ENCODE results near the gene ACY1.

The ACY1 gene

GRCh38 chr3:51995346-51996163, 12.2 kb downstream of the ACY1 start, which contains the start of gene RPL29 (continued):
- TF ChIP-seq ZNF518A (tag by site-specific recombination; conservative IDR thresholded peaks at IDR 0.05; ENCODE audit: low read depth) (peak; percentile 98), HOXC10 (CRISPR knock-in tag; IDR thresholded peaks at IDR 0.05) (peak; percentile 77; the same call in 1 of the 2 replicates), ZEB2 (tag by site-specific recombination; IDR thresholded peaks at IDR 0.05) (peak; percentile 77), ZNF404 (tag by site-specific recombination; IDR thresholded peaks at IDR 0.05) (no peak), SP7 (tag by site-specific recombination; IDR thresholded peaks at IDR 0.05) (peak; percentile 89), ZNF146 (tag by site-specific recombination; IDR thresholded peaks at IDR 0.05) (peak; percentile 40; the same call in 1 of the 2 replicates), SP2 (tag by site-specific recombination; IDR thresholded peaks at IDR 0.05) (peak; percentile 76), ZNF426 (tag by site-specific recombination; IDR thresholded peaks at IDR 0.05) (no peak), ZFP37 (tag by site-specific recombination; IDR thresholded peaks at IDR 0.05) (peak; percentile 86), ZSCAN16 (tag by site-specific recombination; IDR thresholded peaks at IDR 0.05) (no peak), TSHZ1 (tag by site-specific recombination; IDR thresholded peaks at IDR 0.05; ENCODE audit: borderline replicate concordance) (no peak), ZNF362 (tag by site-specific recombination; IDR thresholded peaks at IDR 0.05) (no peak), ZNF624 (tag by site-specific recombination; IDR thresholded peaks at IDR 0.05) (no peak), OVOL3 (tag by site-specific recombination; IDR thresholded peaks at IDR 0.05) (peak; percentile 67; the same call in 1 of the 2 replicates), ZFP69B (tag by site-specific recombination; IDR thresholded peaks at IDR 0.05) (peak; percentile 76; the same call in 1 of the 2 replicates), ZSCAN18 (tag by site-specific recombination; IDR thresholded peaks at IDR 0.05) (no peak), FEZF1 (tag by site-specific recombination; IDR thresholded peaks at IDR 0.05) (no peak), ZNF548 (tag by site-specific recombination; IDR thresholded peaks at IDR 0.05) (no peak; the same call in 1 of the 2 replicates), ZSCAN30 (tag by site-specific recombination; IDR thresholded peaks at IDR 0.05) (peak; percentile 78; the same call in 1 of the 2 replicates), OSR2 (tag by site-specific recombination; IDR thresholded peaks at IDR 0.05) (no peak), ZNF560 (tag by site-specific recombination; IDR thresholded peaks at IDR 0.05; ENCODE audit: borderline replicate concordance) (no peak), ZNF664 (tag by site-specific recombination; IDR thresholded peaks at IDR 0.05) (no peak), ZNF214 (tag by site-specific recombination; IDR thresholded peaks at IDR 0.05; ENCODE audit: borderline replicate concordance) (no peak), SCRT1 (tag by site-specific recombination; IDR thresholded peaks at IDR 0.05; ENCODE audit: borderline replicate concordance) (no peak), ZNF791 (tag by site-specific recombination; IDR thresholded peaks at IDR 0.05) (no peak), ZNF670 (tag by site-specific recombination; IDR thresholded peaks at IDR 0.05; ENCODE audit: low read depth) (no peak), ZNF184 (tag by site-specific recombination; IDR thresholded peaks at IDR 0.05) (no peak)

All from HEK293 (cell line).